WTC11 (cell line): ENCODE data around the gene LRRC2.

Source experiments
- ATF2 ChIP-seq: sonication (generic); formaldehyde crosslinking; IDR thresholded peaks from 2 replicates; pipeline ENCODE4 v1.8.1; 2022; ENCODE audit warnings: low read depth, missing genetic modification reagents, borderline replicate concordance
- CTCF ChIP-seq: fragments of 200-600 bp; IDR thresholded peaks from 2 replicates; pipeline ENCODE4 v1.8.0; 2022; ENCODE audit warnings: antibody characterized with exemption
- IRF2 ChIP-seq: sonication (generic); formaldehyde crosslinking; IDR thresholded peaks from 2 replicates; pipeline ENCODE4 v1.8.0; 2022; ENCODE audit warnings: low read depth, missing genetic modification reagents, borderline replicate concordance
- USF2 ChIP-seq: sonication (generic); formaldehyde crosslinking; IDR thresholded peaks from 2 replicates; pipeline ENCODE4 v1.8.1; 2023; ENCODE audit warnings: mild to moderate bottlenecking, missing genetic modification reagents, moderate library complexity

- no peak for TF ChIP-seq USF2
- TF ChIP-seq IRF2 (CRISPR knock-in tag), result no peak
- no peak for TF ChIP-seq CTCF
- TF ChIP-seq ATF2 (CRISPR knock-in tag), result no peak
Observed at GRCh38 chr3:46466273-46466672, 99.8 kb downstream of the LRRC2 start.
